Parathyroid adenoma (tissue), 2 donors: ENCODE data around the gene MYCL.

Experiments
- H2AFZ ChIP-seq: fragments of 300-600 bp; sonication (generic); one replicate; pipeline ENCODE4 v1.7.0; 2017; ENCODE audit warnings: antibody characterized with exemption, mild to moderate bottlenecking
- H3K27ac ChIP-seq: fragments of 300-600 bp; sonication (generic); one replicate; pipeline ENCODE4 v1.7.0; 2017
- H3K27me3 ChIP-seq: fragments of 300-600 bp; sonication (generic); one replicate; pipeline ENCODE4 v1.7.0; 2017; ENCODE audit warnings: low read length; ENCODE audit not compliant: control insufficient read depth, insufficient read depth
- H3K36me3 ChIP-seq: fragments of 300-600 bp; sonication (generic); one replicate; pipeline ENCODE4 v1.7.0; 2017; ENCODE audit warnings: low read length; ENCODE audit not compliant: control insufficient read depth, insufficient read depth
- H3K4me1 ChIP-seq: fragments of 300-600 bp; sonication (generic); one replicate; pipeline ENCODE4 v1.7.0; 2017; ENCODE audit warnings: control low read depth
- H3K4me2 ChIP-seq: fragments of 300-600 bp; sonication (generic); one replicate; pipeline ENCODE4 v1.7.0; 2017; ENCODE audit warnings: low read length
- H3K4me3 ChIP-seq: fragments of 300-600 bp; sonication (generic); one replicate; pipeline ENCODE4 v1.7.0; 2017; ENCODE audit warnings: low read depth, low read length
- H3K79me2 ChIP-seq: fragments of 300-600 bp; sonication (generic); one replicate; pipeline ENCODE4 v1.7.0; 2017; ENCODE audit warnings: control low read depth
- H3K9ac ChIP-seq: fragments of 300-600 bp; sonication (generic); one replicate; pipeline ENCODE4 v1.7.0; 2017; ENCODE audit warnings: mild to moderate bottlenecking
- H3K9me3 ChIP-seq: fragments of 300-600 bp; sonication (generic); one replicate; pipeline ENCODE4 v1.7.0; 2017; ENCODE audit warnings: low read length; ENCODE audit not compliant: control insufficient read depth
- CTCF ChIP-seq: fragments of 300-600 bp; sonication (generic); IDR thresholded peaks from one replicate; pipeline ENCODE4 v1.7.0; 2017; ENCODE audit warnings: antibody characterized with exemption, mild to moderate bottlenecking
- donor health status: primary hyperparathyroidism.

MYCL gene

GRCh38 chr1:39908534-39908933, 6.8 kb upstream of the MYCL start:
- no peak overlapping the region for H3K4me2 ChIP-seq
- no peaks in the 10 kb centered on the region for H3K36me3 ChIP-seq
- no peak overlapping the region for H3K4me3 ChIP-seq
- H3K9ac ChIP-seq, result no peak overlapping the region
- no peak for TF ChIP-seq CTCF
- no peaks in the 10 kb centered on the region for H3K9me3 ChIP-seq
- no peaks in the 10 kb centered on the region for H3K27me3 ChIP-seq
- H3K79me2 ChIP-seq, result no peaks in the 10 kb centered on the region
- H3K4me1 ChIP-seq, result no peaks in the 10 kb centered on the region
- no peak overlapping the region for H2AFZ ChIP-seq
- no peak overlapping the region for H3K27ac ChIP-seq

GRCh38 chr1:39907528-39908453, 6.1 kb upstream of the MYCL start:
- H3K9me3 ChIP-seq, result no peaks in the 10 kb centered on the region
- no peak overlapping the region for H3K9ac ChIP-seq
- TF ChIP-seq CTCF, result no peak
- no peak overlapping the region for H2AFZ ChIP-seq
- H3K79me2 ChIP-seq, result no peaks in the 10 kb centered on the region
- H3K27ac ChIP-seq, result no peak overlapping the region
- no peak overlapping the region for H3K4me2 ChIP-seq
- H3K27me3 ChIP-seq, result no peaks in the 10 kb centered on the region
- no peaks in the 10 kb centered on the region for H3K36me3 ChIP-seq
- no peak overlapping the region for H3K4me3 ChIP-seq
- no peaks in the 10 kb centered on the region for H3K4me1 ChIP-seq

- no peak for TF ChIP-seq CTCF
- H2AFZ ChIP-seq, result no peak overlapping the region
- H3K79me2 ChIP-seq, result no peaks in the 10 kb centered on the region
- no peaks in the 10 kb centered on the region for H3K27me3 ChIP-seq
- no peaks in the 10 kb centered on the region for H3K9me3 ChIP-seq
- H3K4me3 ChIP-seq, result no peak overlapping the region
- H3K4me2 ChIP-seq, result no peak overlapping the region
- H3K27ac ChIP-seq, result no peak overlapping the region
- no peaks in the 10 kb centered on the region for H3K36me3 ChIP-seq
- no peak overlapping the region for H3K9ac ChIP-seq
- H3K4me1 ChIP-seq, result no peaks in the 10 kb centered on the region
Measured at GRCh38 chr1:39905172-39905571, 3.5 kb upstream of the MYCL start.

GRCh38 chr1:39902460-39902807, 717 bp upstream of the MYCL start:
- Histone ChIP-seq H2AFZ (peak overlapping the region; percentile 62), H3K9ac (no peak overlapping the region), H3K27me3 (no peaks in the 10 kb centered on the region), H3K79me2 (no peaks in the 10 kb centered on the region), H3K27ac (no peak overlapping the region), H3K36me3 (no peaks in the 10 kb centered on the region), H3K4me1 (no peaks in the 10 kb centered on the region), H3K9me3 (no peaks in the 10 kb centered on the region), H3K4me3 (peak overlapping the region; percentile 48), H3K4me2 (peak overlapping the region; percentile 77)
- TF ChIP-seq CTCF, result no peak

- Histone ChIP-seq H2AFZ (peak overlapping the region; percentile 50), H3K9me3 (no peaks in the 10 kb centered on the region), H3K9ac (no peak overlapping the region), H3K27ac (no peak overlapping the region), H3K79me2 (no peaks in the 10 kb centered on the region), H3K4me3 (peak overlapping the region; percentile 38), H3K27me3 (no peaks in the 10 kb centered on the region), H3K4me1 (no peaks in the 10 kb centered on the region), H3K36me3 (no peaks in the 10 kb centered on the region), H3K4me2 (peak overlapping the region; percentile 65)
- TF ChIP-seq CTCF, result no peak
Measured at GRCh38 chr1:39901464-39901713, 328 bp downstream of the MYCL start.
